HepG2 (cell line): ENCODE measurements around the gene RING1. TPM values are rescaled to one million over a fixed set of nuclear protein-coding genes. Genes with fewer than 3 reads are reported as not detected.

Source experiments
- ATAD3A ChIP-seq: sonication (generic); formaldehyde crosslinking; IDR thresholded peaks from 2 replicates; pipeline ENCODE4 v1.4.0; 2020; ENCODE audit warnings: missing genetic modification reagents
- CHD4 ChIP-seq: fragments of 200-600 bp; sonication (generic); IDR thresholded peaks from 2 replicates; pipeline ENCODE4 v1.7.0; 2017; ENCODE audit warnings: mild to moderate bottlenecking, low read length, borderline replicate concordance
- EEA1 ChIP-seq: sonication (generic); formaldehyde crosslinking; IDR thresholded peaks from 2 replicates; pipeline ENCODE4 v1.5.1; 2020; ENCODE audit warnings: mild to moderate bottlenecking, missing genetic modification reagents, borderline replicate concordance
- EP300 ChIP-seq, 3 experiments: sonication (generic) in 1 of 3; formaldehyde crosslinking in 1 of 3; IDR thresholded peaks; 2 replicates each; pipeline versions ENCODE4 v1.5.1 to v1.6.1; 2011 to 2020; ENCODE audit warnings: low read depth in 2 of 3, low read length in 2 of 3, borderline replicate concordance in 1 of 3, improper control_type of control experiment in 1 of 3, mild to moderate bottlenecking in 1 of 3, missing genetic modification reagents in 1 of 3, moderate library complexity in 1 of 3
- FOSL1 ChIP-seq: sonication (generic); formaldehyde crosslinking; IDR thresholded peaks from 2 replicates; pipeline ENCODE4 v1.9.0; 2021; ENCODE audit warnings: missing genetic modification reagents, borderline replicate concordance
- FOXC1 ChIP-seq: sonication (generic); formaldehyde crosslinking; IDR thresholded peaks from 2 replicates; pipeline ENCODE4 v1.8.0; 2022; ENCODE audit warnings: mild to moderate bottlenecking, missing genetic modification reagents, borderline replicate concordance
- GPN1 ChIP-seq: sonication (generic); formaldehyde crosslinking; IDR thresholded peaks from 2 replicates; pipeline ENCODE4 v1.5.1; 2020; ENCODE audit warnings: missing genetic modification reagents, borderline replicate concordance
- HMG20B ChIP-seq: conservative IDR thresholded peaks from 2 replicates; pipeline ENCODE4 v1.6.1; 2016; ENCODE audit warnings: missing genetic modification reagents, missing compliant biosample characterization
- KDM4B ChIP-seq: sonication (generic); formaldehyde crosslinking; IDR thresholded peaks from 2 replicates; pipeline ENCODE4 v1.4.0; 2020; ENCODE audit warnings: missing genetic modification reagents
- KLF15 ChIP-seq: sonication (generic); formaldehyde crosslinking; IDR thresholded peaks from 2 replicates; pipeline ENCODE4 v1.8.1; 2023; ENCODE audit warnings: borderline replicate concordance, mild to moderate bottlenecking, inconsistent platforms, missing genetic modification reagents, mixed read lengths
- MEIS2 ChIP-seq: sonication (generic); formaldehyde crosslinking; IDR thresholded peaks from 2 replicates; pipeline ENCODE4 v1.9.0; 2021; ENCODE audit warnings: mild to moderate bottlenecking, missing genetic modification reagents
- MTF2 ChIP-seq: sonication (generic); formaldehyde crosslinking; IDR thresholded peaks from 2 replicates; pipeline ENCODE4 v1.5.0; 2020; ENCODE audit warnings: missing genetic modification reagents, borderline replicate concordance
- MYNN ChIP-seq: sonication (generic); formaldehyde crosslinking; IDR thresholded peaks from 2 replicates; pipeline ENCODE4 v1.4.0; 2020; ENCODE audit warnings: mild to moderate bottlenecking, low read depth, missing genetic modification reagents
- NFYB ChIP-seq: sonication (generic); formaldehyde crosslinking; IDR thresholded peaks from 2 replicates; pipeline ENCODE4 v1.4.0; 2020; ENCODE audit warnings: missing genetic modification reagents
- NR1H2 ChIP-seq: sonication (generic); formaldehyde crosslinking; IDR thresholded peaks from 2 replicates; pipeline ENCODE4 v1.8.1; 2022; ENCODE audit warnings: low read depth, missing genetic modification reagents, borderline replicate concordance
- NR2C2 ChIP-seq: sonication (generic); formaldehyde crosslinking; IDR thresholded peaks from 2 replicates; pipeline ENCODE4 v1.4.0; 2020; ENCODE audit warnings: missing genetic modification reagents, mild to moderate bottlenecking, moderate library complexity, borderline replicate concordance
- SALL2 ChIP-seq: sonication (generic); formaldehyde crosslinking; IDR thresholded peaks from 2 replicates; pipeline ENCODE4 v1.8.1; 2023; ENCODE audit warnings: mild to moderate bottlenecking, missing genetic modification reagents, inconsistent platforms
- SAP130 ChIP-seq: IDR thresholded peaks from 2 replicates; pipeline ENCODE4 v1.6.1; 2016; ENCODE audit warnings: low read depth
- SMAD3 ChIP-seq: sonication (generic); formaldehyde crosslinking; IDR thresholded peaks from 2 replicates; pipeline ENCODE4 v1.4.0; 2020; ENCODE audit warnings: missing genetic modification reagents
- SOX6 ChIP-seq, 2 experiments: fragments of 450-650 bp in 1 of 2; sonication (generic) in 1 of 2; formaldehyde crosslinking in 1 of 2; IDR thresholded peaks; 2 replicates each; pipeline versions ENCODE4 v1.4.0 to v1.6.1; 2017 to 2020; ENCODE audit warnings: antibody characterized with exemption in 1 of 2, mild to moderate bottlenecking in 1 of 2, missing genetic modification reagents in 1 of 2
- TCF7 ChIP-seq: sonication (generic); IDR thresholded peaks from 2 replicates; pipeline ENCODE4 v1.6.1; 2016; ENCODE audit warnings: antibody characterized with exemption, low read depth
- ZNF317 ChIP-seq: sonication (generic); formaldehyde crosslinking; IDR thresholded peaks from 2 replicates; pipeline ENCODE4 v1.5.0; 2020; ENCODE audit warnings: mild to moderate bottlenecking, missing genetic modification reagents
- ZNF83 ChIP-seq: sonication (generic); formaldehyde crosslinking; IDR thresholded peaks from 2 replicates; pipeline ENCODE4 v1.4.0; 2020; ENCODE audit warnings: missing genetic modification reagents, mild to moderate bottlenecking, borderline replicate concordance
- polyA plus RNA-seq, 8 experiments: library from polyadenylated mRNA; depleted of rRNA in 3 of 8; stranded (reverse) in 7 of 8; unstranded in 1 of 8; fragments of >200 nt; fragmentation: Illumina TruSeq in 4 of 8; extraction: Trizol in 4 of 8; gene quantifications; 2 replicates each; pipeline versions ENCODE4 v1.2.1 to v1.2.3, GENCODE V29; 2011 to 2016; ENCODE audit warnings: low read depth in 4 of 8, missing spikeins in 1 of 8, mixed read lengths in 1 of 8; ENCODE audit not compliant: insufficient read depth in 1 of 8
- total RNA-seq, 5 experiments: library from RNA; depleted of rRNA; stranded (reverse); fragments of >200 nt; fragmentation: Illumina TruSeq; extraction: Trizol; gene quantifications; 2 replicates each; pipeline ENCODE4 v1.2.3, GENCODE V29; 2016; ENCODE audit warnings: low read depth in 1 of 5
- TF ChIP-seq, protein P1 (sequence below): sonication (generic); formaldehyde crosslinking; IDR thresholded peaks from 2 replicates; pipeline ENCODE4 v1.8.0; 2022; ENCODE audit warnings: low read depth, missing genetic modification reagents
- TF ChIP-seq, protein P2 (sequence below): IDR thresholded peaks from 2 replicates; pipeline ENCODE4 v1.6.1; 2018; ENCODE audit warnings: missing genetic modification reagents, mild to moderate bottlenecking, missing compliant biosample characterization
- TF ChIP-seq, protein P3 (sequence below): sonication (generic); formaldehyde crosslinking; IDR thresholded peaks from 2 replicates; pipeline ENCODE4 v1.4.0; 2020; ENCODE audit warnings: missing genetic modification reagents

RING1 gene
- total and polyA plus RNA-seq, 2 of the 13 experiments (the other 11 are each of a cell fraction or from before 2014, with no cell fraction given), result 23.9 to 33.6 TPM

DNA sequence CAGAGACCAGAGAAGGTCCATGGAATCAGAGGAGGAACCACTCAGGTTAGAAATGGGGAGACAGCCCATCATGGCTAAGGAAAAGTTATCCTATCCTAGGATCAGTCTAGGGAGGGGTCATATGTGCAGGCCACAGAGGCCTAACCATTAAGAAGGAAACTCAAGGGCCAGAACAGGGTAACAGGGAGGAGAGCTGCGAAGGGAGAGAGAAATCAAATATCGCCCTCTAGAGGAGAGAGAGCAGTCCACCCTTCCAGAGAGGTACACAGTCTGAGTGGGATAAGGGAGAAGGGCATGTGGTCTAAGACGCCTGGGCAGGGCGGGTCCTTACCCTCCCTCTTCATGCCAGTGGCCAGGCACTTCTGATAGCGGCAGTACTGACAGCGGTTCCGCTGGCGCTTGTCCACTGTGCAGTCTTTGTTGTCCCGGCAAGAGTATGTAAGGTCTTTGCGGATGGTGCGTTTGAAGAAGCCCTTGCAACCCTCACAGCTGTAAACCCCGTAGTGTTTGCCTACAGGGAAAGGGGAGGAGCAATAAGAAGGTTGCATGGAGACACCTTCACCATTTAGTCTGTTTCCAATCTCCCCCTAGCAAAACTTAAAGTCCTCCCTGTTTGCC, 10.8 kb upstream of the RING1 start (continued):
- TF ChIP-seq ZNF83 (CRISPR knock-in tag), result 0 out of 2 replicates have a peak, but pooled peaks have one; percentile 78
- no peak for TF ChIP-seq NR1H2 (CRISPR knock-in tag)
- TF ChIP-seq FOSL1, result no peak
- TF ChIP-seq KDM4B, result peak; percentile 79; the same call in 1 of the 2 replicates
- no peak for TF ChIP-seq SOX6 (IDR thresholded peaks at IDR 0.05)
- TF ChIP-seq SOX6 (CRISPR knock-in tag; IDR thresholded peaks at IDR 0.05), result peak; percentile 17; the same call in 1 of the 2 replicates
- TF ChIP-seq HMG20B (CRISPR knock-in tag), result 0 out of 2 replicates have a peak, but pooled peaks have one; percentile 11
- no peak for TF ChIP-seq FOXC1 (CRISPR knock-in tag)
- peak; percentile 19; the same call in 1 of the 2 replicates for TF ChIP-seq NFYB (CRISPR knock-in tag)
- TF ChIP-seq MYNN (CRISPR knock-in tag), result 0 out of 2 replicates have a peak, but pooled peaks have one; percentile 31
- TF ChIP-seq, protein P1, sequence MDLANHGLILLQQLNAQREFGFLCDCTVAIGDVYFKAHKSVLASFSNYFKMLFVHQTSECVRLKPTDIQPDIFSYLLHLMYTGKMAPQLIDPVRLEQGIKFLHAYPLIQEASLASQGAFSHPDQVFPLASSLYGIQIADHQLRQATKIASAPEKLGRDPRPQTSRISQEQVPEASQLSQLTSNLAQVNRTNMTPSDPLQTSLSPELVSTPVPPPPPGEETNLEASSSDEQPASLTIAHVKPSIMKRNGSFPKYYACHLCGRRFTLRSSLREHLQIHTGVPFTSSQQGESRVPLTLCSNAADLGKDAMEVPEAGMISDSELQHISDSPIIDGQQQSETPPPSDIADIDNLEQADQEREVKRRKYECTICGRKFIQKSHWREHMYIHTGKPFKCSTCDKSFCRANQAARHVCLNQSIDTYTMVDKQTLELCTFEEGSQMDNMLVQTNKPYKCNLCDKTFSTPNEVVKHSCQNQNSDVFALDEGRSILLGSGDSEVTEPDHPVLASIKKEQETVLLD (CRISPR knock-in tag), result peak; percentile 5; the same call in 1 of the 2 replicates
- no peak for TF ChIP-seq MEIS2 (CRISPR knock-in tag)
- no peak for TF ChIP-seq GPN1
- no peak for TF ChIP-seq EEA1 (CRISPR knock-in tag)
- TF ChIP-seq KLF15 (CRISPR knock-in tag), result no peak
- no peak for TF ChIP-seq ATAD3A (CRISPR knock-in tag)
- TF ChIP-seq, protein P2, sequence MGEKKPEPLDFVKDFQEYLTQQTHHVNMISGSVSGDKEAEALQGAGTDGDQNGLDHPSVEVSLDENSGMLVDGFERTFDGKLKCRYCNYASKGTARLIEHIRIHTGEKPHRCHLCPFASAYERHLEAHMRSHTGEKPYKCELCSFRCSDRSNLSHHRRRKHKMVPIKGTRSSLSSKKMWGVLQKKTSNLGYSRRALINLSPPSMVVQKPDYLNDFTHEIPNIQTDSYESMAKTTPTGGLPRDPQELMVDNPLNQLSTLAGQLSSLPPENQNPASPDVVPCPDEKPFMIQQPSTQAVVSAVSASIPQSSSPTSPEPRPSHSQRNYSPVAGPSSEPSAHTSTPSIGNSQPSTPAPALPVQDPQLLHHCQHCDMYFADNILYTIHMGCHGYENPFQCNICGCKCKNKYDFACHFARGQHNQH, result 0 out of 2 replicates have a peak, but pooled peaks have one; percentile 14
- TF ChIP-seq NR2C2 (CRISPR knock-in tag), result no peak
- TF ChIP-seq ZNF317 (CRISPR knock-in tag), result no peak
- TF ChIP-seq, protein P3, sequence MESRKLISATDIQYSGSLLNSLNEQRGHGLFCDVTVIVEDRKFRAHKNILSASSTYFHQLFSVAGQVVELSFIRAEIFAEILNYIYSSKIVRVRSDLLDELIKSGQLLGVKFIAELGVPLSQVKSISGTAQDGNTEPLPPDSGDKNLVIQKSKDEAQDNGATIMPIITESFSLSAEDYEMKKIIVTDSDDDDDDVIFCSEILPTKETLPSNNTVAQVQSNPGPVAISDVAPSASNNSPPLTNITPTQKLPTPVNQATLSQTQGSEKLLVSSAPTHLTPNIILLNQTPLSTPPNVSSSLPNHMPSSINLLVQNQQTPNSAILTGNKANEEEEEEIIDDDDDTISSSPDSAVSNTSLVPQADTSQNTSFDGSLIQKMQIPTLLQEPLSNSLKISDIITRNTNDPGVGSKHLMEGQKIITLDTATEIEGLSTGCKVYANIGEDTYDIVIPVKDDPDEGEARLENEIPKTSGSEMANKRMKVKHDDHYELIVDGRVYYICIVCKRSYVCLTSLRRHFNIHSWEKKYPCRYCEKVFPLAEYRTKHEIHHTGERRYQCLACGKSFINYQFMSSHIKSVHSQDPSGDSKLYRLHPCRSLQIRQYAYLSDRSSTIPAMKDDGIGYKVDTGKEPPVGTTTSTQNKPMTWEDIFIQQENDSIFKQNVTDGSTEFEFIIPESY, result peak; percentile 62
- peak; percentile 57 for TF ChIP-seq SAP130 (CRISPR knock-in tag)
- peak; percentile 58; the same call in 1 of the 2 replicates for TF ChIP-seq TCF7
- TF ChIP-seq SALL2 (CRISPR knock-in tag), result 0 out of 2 replicates have a peak, but pooled peaks have one; percentile 42
- 0 out of 2 replicates have a peak, but pooled peaks have one; percentile 26 for TF ChIP-seq SMAD3
- TF ChIP-seq EP300 (IDR thresholded peaks at IDR 0.05; ENCODE audit: low read depth in 2 of 2, low read length in 2 of 2), result no peak
- TF ChIP-seq EP300 (CRISPR knock-in tag; IDR thresholded peaks at IDR 0.05; ENCODE audit: borderline replicate concordance), result peak; percentile 15; the same call in 1 of the 2 replicates
- TF ChIP-seq MTF2 (CRISPR knock-in tag), result no peak
- TF ChIP-seq CHD4, result peak; percentile 77; the same call in 1 of the 2 replicates
